Endothelial cell of umbilical vein (primary cell): ENCODE measurements around the gene CDKL2. TPM values are rescaled to one million over a fixed set of nuclear protein-coding genes. Genes with fewer than 3 reads are reported as not detected.
A peak's percentile ranks its signal among the peaks of the same experiment; 100 is the strongest.

Experiments used
- BruUV-seq: library from RNA; stranded (reverse); fragments of 400-500 nt; replicated peaks from 2 replicates; lab custom pipeline; 2021; lab: Mats Ljungman, UMichigan
- CTCF ChIA-PET: fragments of 300-600, 350-600 bp; sonication (Branson Sonifier 250); formaldehyde crosslinking; loops from one replicate; lab custom pipeline; 2021; ENCODE audit warnings: antibody characterized with exemption, inconsistent platforms; lab: Charles Lee
- POLR2A ChIA-PET: fragments of 300-600, 350-600 bp; sonication (Branson Sonifier 250); formaldehyde crosslinking; loops from one replicate; lab custom pipeline; 2021; ENCODE audit warnings: antibody characterized with exemption, inconsistent platforms; lab: Charles Lee
- DNase-seq: peaks from one replicate; pipeline ENCODE4 v3.0.0-alpha.2; 2011; ENCODE audit warnings: low read depth, low spot score
- FAIRE-seq: peaks from 2 replicates; lab custom pipeline; 2011; peaks lifted over from hg19 to GRCh38; lab: Jason Lieb, UNC
- H2AFZ ChIP-seq: 2 replicates; pipeline ENCODE4 v1.6.0; 2012; ENCODE audit warnings: low read depth, low read length, control low read depth, inconsistent platforms
- H3K27ac ChIP-seq: 2 replicates; pipeline ENCODE4 v1.5.1; 2011; ENCODE audit warnings: low read depth, mild to moderate bottlenecking, control low read depth, low read length, moderate library complexity; ENCODE audit not compliant: insufficient read depth
- H3K27me3 ChIP-seq, 2 experiments: 2 replicates each; pipeline versions ENCODE4 v1.6.0 to v1.6.1; 2011; ENCODE audit warnings: low read length in 2 of 2, mixed read lengths in 1 of 2; ENCODE audit not compliant: control insufficient read depth in 2 of 2, insufficient read depth in 2 of 2
- H3K36me3 ChIP-seq, 2 experiments: 2 replicates in 1 of 2; 3 replicates in 1 of 2; pipeline ENCODE4 v1.5.1; 2011; ENCODE audit warnings: low read length in 2 of 2, mild to moderate bottlenecking in 1 of 2, moderate library complexity in 1 of 2; ENCODE audit not compliant: control insufficient read depth in 2 of 2, insufficient read depth in 2 of 2; ENCODE audit errors: extremely low read depth in 1 of 2
- H3K4me1 ChIP-seq: 3 replicates; pipeline ENCODE4 v1.5.1; 2011; ENCODE audit warnings: mild to moderate bottlenecking, low read length; ENCODE audit not compliant: control insufficient read depth, insufficient read depth; ENCODE audit errors: extremely low read depth
- H3K4me2 ChIP-seq: 2 replicates; pipeline ENCODE4 v1.6.1; 2011; ENCODE audit warnings: low read length, control low read depth, mixed read lengths; ENCODE audit not compliant: insufficient read depth
- H3K4me3 ChIP-seq, 3 experiments: fragments of 200-600 bp in 1 of 3; sonication (generic), shearing (Covaris generic) in 1 of 3; replicated peaks in 1 of 3; 2 replicates each; pipeline ENCODE4 v1.5.1; 2011 to 2016; ENCODE audit warnings: control low read depth in 3 of 3, low read length in 3 of 3, mild to moderate bottlenecking in 2 of 3, inconsistent platforms in 1 of 3, low read depth in 1 of 3, moderate library complexity in 1 of 3; ENCODE audit not compliant: insufficient read depth in 1 of 3
- H3K79me2 ChIP-seq: 2 replicates; pipeline ENCODE4 v1.6.0; 2012; ENCODE audit warnings: low read length, inconsistent platforms; ENCODE audit not compliant: control insufficient read depth, insufficient read depth
- H3K9ac ChIP-seq: replicated peaks from 2 replicates; pipeline ENCODE3; 2011; ENCODE audit warnings: low read length, control low read depth; ENCODE audit not compliant: insufficient read depth; ENCODE audit errors: extremely low read depth
- H3K9me1 ChIP-seq: replicated peaks from 3 replicates; pipeline ENCODE4 v1.6.0; 2011; ENCODE audit warnings: mild to moderate bottlenecking, low read length; ENCODE audit not compliant: control insufficient read depth, insufficient read depth; ENCODE audit errors: extremely low read depth
- H3K9me3 ChIP-seq: replicated peaks from 2 replicates; pipeline ENCODE4 v1.5.1; 2012; ENCODE audit warnings: low read length, inconsistent platforms; ENCODE audit not compliant: control insufficient read depth, insufficient read depth
- H4K20me1 ChIP-seq: replicated peaks from 2 replicates; pipeline ENCODE3; 2011; ENCODE audit warnings: mild to moderate bottlenecking, low read length; ENCODE audit not compliant: control insufficient read depth, insufficient read depth; ENCODE audit errors: extremely low read depth
- CTCF ChIP-seq, 2 donors: IDR thresholded peaks; 1 replicate in 1 of 2; 2 replicates in 1 of 2; pipeline ENCODE4 v1.5.1; 2011; ENCODE audit warnings: low read length in 2 of 2, mild to moderate bottlenecking in 2 of 2, moderate library complexity in 2 of 2, control low read depth in 1 of 2, inconsistent platforms in 1 of 2, low read depth in 1 of 2; ENCODE audit not compliant: insufficient read depth in 1 of 2; ENCODE audit errors: extremely low read depth in 1 of 2
- FOS ChIP-seq: IDR thresholded peaks from 2 replicates; pipeline ENCODE4 v1.6.1; 2011; ENCODE audit warnings: mild to moderate bottlenecking, low read length, moderate library complexity, borderline replicate concordance; ENCODE audit not compliant: insufficient read depth
- GATA2 ChIP-seq: IDR thresholded peaks from 2 replicates; pipeline ENCODE4 v1.7.0; 2011; ENCODE audit warnings: low read depth, mild to moderate bottlenecking, moderate library complexity, mixed read lengths, low read length; ENCODE audit not compliant: insufficient read length, insufficient read depth
- JUN ChIP-seq: IDR thresholded peaks from 2 replicates; pipeline ENCODE4 v1.6.1; 2011; ENCODE audit warnings: borderline replicate concordance, low read depth; ENCODE audit not compliant: insufficient read length, insufficient read depth
- MAX ChIP-seq: IDR thresholded peaks from 2 replicates; pipeline ENCODE4 v1.6.1; 2011; ENCODE audit not compliant: insufficient read depth, insufficient read length
- MYC ChIP-seq: IDR thresholded peaks from one replicate; pipeline ENCODE4 v1.6.1; 2011; ENCODE audit warnings: mild to moderate bottlenecking, low read depth, low read length
- POLR2A ChIP-seq: IDR thresholded peaks from 2 replicates; pipeline ENCODE4 v1.6.1; 2012; ENCODE audit warnings: low read depth, mild to moderate bottlenecking, control low read depth, low read length
- POLR2AphosphoS5 ChIP-seq: IDR thresholded peaks from 2 replicates; pipeline ENCODE4 v1.6.1; 2012; ENCODE audit warnings: low read depth, mild to moderate bottlenecking, control low read depth, low read length, moderate library complexity; ENCODE audit not compliant: insufficient read depth
- dilution Hi-C: fragments of 300-500 bp; cut with MboI; formaldehyde crosslinking; loops from one replicate; pipeline ENCODE4 v1.15.0; 2019; ENCODE audit warnings: low sequenced_read_pairs; ENCODE audit not compliant: extremely low pct_ligation_motif_present
- intact Hi-C: fragments of 100-400 bp; cut with micrococcal nuclease; formaldehyde crosslinking; loops from one replicate; pipeline ENCODE4 v1.10.0; 2022
- polyA plus RNA-seq, 4 experiments: library from polyadenylated mRNA; depleted of rRNA in 3 of 4; stranded (reverse) in 3 of 4; unstranded in 1 of 4; fragments of >200 nt; gene quantifications; 2 replicates each; pipeline versions ENCODE4 v1.2.1 to v1.2.3, GENCODE V29; 2011 to 2012; ENCODE audit warnings: missing spikeins in 1 of 4
- total RNA-seq: library from RNA; stranded (reverse); gene quantifications from 2 replicates; pipeline ENCODE4 v1.2.3, GENCODE V29; 2021

CDKL2 gene
- total and polyA plus RNA-seq, 2 donors (not counting 3 experiments of a cell fraction or from before 2014, with no cell fraction given): 0.23 to 0.55 TPM

GRCh38 chr4:75630937-75631329, 605 bp upstream of the CDKL2 start:
- peaks cover 4% of the 10 kb centered on the region for H3K4me1 ChIP-seq
- H3K27me3 ChIP-seq: no peaks in the 10 kb centered on the region
- no peaks in the 10 kb centered on the region for H3K36me3 ChIP-seq
- no peak overlapping the region for H3K9ac ChIP-seq
- no peaks in the 10 kb centered on the region for H3K79me2 ChIP-seq
- no TSS peak for BruUV-seq
- H3K27ac ChIP-seq: no peak overlapping the region
- H3K4me2 ChIP-seq: peak overlapping the region; percentile 62
- H3K4me3 ChIP-seq: peak overlapping the region; percentile 8 to 58 (median 53)
- DNase-seq: no peak
- FAIRE-seq: no peak
- TF ChIP-seq FOS (no peak), POLR2A (no peak), MAX (no peak), GATA2 (no peak), CTCF (IDR thresholded peaks at IDR 0.05; ENCODE audit: extremely low read depth in 1 of 2, insufficient read depth in 1 of 2, low read depth in 1 of 2, low read length in 2 of 2) (no peak), POLR2AphosphoS5 (no peak), MYC (no peak), JUN (no peak)
- no peaks in the 10 kb centered on the region for H3K9me3 ChIP-seq
- CTCF ChIA-PET: no interaction called here
- no peaks in the 10 kb centered on the region for H3K9me1 ChIP-seq
- H2AFZ ChIP-seq: peak overlapping the region; percentile 94
- H4K20me1 ChIP-seq: no peaks in the 10 kb centered on the region
- POLR2A ChIA-PET: no interaction called here
- dilution Hi-C loops (no loop called here), intact Hi-C loops (no loop called here)
